Erythroblast (primary cell): ENCODE results near the gene ZNF467.
A peak's percentile ranks its signal among the peaks of the same experiment; 100 is the strongest.

Experiments
- DNase-seq, 2 experiments: peaks; one replicate each; lab custom pipeline; 2025; lab: John Stamatoyannopoulos, UW
- GATA1 ChIP-seq: IDR thresholded peaks from 2 replicates; pipeline ENCODE4 v1.6.1; 2011; ENCODE audit warnings: low read depth, mild to moderate bottlenecking, control low read depth, low read length, moderate library complexity
- POLR2A ChIP-seq: IDR thresholded peaks from 2 replicates; pipeline ENCODE4 v1.6.1; 2011; ENCODE audit warnings: mild to moderate bottlenecking, low read length

The ZNF467 gene

DNA sequence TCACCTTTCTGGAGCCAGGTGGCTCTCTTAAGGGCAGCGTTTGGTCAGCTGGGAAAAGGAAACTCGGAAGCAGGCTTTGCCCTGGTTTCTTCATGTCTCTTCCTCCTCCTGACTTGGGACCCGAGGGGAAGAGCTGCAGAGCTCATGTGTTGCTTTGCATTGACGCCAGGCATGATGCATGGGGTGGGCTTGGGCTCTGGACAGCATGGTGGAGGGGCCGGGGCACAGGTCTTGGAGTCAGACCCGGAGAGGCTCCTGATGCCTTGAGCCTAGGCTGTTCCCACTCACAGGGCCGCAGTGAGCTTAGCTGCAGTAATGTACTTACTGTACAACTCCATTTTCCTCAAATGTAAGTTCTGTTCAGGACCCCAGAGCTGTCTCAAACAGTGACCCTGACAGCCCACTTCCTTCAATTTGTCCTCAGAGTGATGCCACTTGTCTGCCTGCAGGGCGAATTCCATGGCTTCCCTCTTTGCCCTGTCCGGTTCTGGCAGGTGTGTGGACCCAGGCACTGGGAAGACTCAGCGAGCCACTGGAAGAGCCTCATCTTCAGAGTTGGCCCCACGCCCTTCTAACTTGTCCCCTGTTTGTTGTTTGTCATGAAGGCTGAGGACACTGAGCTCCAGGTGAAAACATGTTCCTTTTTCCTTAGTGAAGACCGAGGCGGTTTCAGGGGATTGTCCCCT lies 50.2 kb downstream of the ZNF467 start:
- DNase-seq: no peak
- TF ChIP-seq GATA1 (no peak), POLR2A (no peak)

DNA sequence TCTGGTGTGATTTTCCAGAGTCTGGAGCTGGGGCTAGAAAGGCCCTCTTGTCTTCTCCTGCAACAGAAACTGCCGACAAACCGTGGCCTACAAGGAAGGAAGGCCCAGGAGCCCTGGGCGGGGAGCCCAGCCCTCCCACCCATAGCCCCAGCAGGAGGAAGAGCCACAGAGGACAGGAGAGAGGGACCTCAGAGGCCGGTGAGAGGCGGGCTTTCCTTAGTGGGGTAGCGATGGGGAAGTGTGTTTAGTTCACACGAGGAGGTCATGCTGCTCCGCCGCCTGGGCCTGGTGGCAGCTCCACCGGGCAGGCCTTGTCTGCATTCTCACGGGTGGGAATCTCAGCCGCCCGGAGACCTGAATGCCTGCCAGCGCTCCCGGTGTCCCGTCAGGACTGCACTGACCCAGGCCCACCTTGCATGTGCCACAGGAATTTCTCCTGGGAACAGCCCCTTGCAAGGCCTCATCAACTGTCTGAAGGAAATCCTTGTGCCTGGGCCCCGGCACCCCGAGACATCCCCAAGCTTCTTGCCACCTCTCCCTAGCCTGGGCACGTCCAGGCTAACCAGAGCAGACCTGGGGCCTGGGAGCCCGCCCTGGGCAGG lies 50.9 kb downstream of the ZNF467 start:
- TF ChIP-seq GATA1 (no peak), POLR2A (no peak)

DNA sequence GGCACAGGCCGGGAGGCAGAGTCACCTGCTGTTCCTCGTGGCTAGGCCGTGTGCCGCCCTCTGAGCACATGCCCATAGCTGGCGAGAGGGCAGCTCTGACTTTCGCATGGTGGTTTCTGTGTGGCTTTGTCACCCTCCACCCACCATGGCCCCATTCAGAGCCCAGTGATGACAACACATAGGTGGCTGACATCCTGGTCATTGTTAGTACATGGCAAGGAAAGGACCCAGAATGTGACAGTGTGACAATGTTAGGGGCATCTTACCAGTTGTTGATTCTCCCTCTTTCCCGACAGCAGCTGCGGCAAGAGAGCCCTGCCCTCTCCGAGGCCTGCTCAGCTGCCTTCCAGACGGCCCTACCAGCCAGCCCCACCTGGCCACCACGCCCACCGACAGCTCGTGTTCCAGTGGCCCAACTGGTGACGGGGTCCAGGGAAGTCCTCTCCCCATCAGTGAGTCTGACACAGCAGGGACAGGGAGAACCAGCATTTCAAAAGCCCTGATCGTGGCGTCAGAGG lies 52.2 kb downstream of the ZNF467 start:
- no peak for DNase-seq
- no peak for TF ChIP-seq POLR2A
- TF ChIP-seq GATA1: no peak

More for the DNA sequence above, 50.9 kb downstream of the ZNF467 start:
- no peak for DNase-seq

DNA sequence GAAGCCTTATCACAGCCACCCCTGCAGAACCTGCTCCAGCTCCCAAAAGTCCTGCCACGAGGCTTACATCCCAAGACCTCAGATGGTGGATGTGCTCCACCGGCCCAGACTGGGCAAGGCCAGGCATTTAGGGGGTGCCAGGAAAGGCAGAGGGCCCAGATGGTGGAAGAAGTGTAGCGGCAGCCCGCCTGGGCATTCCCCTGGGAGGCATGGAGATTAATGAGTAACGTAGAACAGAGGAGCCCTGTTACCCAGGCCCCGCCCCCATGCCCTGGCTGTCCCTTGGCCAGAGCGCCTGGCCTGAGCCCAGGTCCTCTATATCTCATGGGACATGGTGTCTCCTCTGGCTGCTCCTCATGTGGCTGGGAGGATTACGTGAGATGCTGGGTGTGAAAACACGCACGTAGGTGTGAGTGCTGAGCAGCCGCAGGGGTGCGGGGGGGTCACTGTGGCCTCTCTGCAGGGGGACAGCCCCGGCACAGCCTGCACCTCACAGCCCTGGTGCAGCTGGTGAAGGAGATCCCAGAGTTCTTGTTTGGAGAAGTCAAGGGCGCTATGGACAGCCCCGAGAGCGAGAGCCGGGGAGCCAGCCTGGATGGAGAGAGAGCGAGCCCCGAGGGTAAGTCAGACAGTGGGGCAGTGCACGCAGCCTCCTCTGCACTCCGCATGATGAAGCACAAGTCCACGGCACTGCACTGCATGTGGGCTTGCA lies 52.9 kb downstream of the ZNF467 start:
- TF ChIP-seq POLR2A: no peak
- no peak for DNase-seq

DNA sequence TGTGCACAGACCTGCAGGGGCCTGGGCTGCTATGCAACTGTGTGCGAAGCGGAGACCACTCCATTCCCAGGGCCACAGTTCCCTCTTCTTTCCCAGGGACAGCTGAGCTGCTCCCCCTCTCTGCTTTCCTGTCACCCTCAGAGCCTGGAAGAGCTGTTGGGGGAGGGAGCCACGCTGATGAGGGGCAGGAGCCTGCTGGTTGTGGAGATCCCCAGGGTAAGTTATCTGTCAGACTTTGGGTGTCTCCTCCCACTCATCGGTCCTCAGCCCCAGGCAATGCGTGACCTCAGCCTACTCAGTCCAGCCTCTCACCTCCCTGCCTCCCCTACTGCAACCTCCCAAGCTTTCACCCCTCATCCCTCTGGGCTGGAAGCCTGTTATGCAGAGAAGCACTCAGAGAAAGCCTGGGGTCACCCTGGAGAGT lies 53.5 kb downstream of the ZNF467 start:
- DNase-seq: peak; percentile 15 to 18
- no peak for TF ChIP-seq GATA1

DNA sequence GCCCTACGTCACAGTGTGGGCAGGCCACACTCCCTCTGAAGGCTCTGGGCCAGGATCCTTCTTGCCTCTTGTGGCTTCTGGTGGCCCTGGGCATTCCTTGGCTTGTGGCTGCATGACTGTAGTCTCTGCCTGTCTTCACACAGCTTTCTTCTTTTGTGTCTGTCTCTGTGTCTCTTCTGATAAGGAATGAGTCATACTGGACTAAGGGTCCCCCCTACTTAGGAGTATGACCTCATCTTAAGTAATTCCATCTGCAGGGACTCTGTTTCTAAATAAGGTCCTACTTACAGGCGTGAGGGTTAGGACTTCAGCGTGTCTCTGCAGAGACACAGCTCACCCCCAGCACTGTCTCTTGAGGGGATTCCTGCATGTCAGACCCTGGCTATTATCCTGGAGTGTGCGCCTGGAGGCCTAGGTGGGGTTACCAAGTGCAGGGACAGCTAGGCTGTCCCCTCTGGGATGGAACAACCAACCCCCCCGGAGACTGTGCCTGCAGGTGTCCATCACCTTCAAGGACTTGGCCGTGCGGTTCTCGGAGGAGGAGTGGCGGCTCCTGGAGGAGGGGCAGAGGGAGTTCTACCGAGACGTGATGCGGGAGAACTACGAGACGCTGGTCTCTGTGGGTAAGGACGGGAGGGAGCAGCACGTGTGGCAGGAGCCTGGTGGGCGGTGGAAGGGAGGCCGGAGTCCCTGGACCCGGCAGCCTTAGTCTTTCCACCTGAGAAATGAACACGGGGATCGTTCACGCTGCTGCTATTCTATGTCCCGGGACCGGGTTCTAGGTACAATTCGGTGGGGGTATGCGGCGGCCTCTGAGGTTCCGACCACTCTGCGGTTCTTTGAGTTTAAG lies 54.1 kb downstream of the ZNF467 start:
- DNase-seq: peak; percentile 34 to 57
- TF ChIP-seq GATA1: no peak
- no peak for TF ChIP-seq POLR2A

DNA sequence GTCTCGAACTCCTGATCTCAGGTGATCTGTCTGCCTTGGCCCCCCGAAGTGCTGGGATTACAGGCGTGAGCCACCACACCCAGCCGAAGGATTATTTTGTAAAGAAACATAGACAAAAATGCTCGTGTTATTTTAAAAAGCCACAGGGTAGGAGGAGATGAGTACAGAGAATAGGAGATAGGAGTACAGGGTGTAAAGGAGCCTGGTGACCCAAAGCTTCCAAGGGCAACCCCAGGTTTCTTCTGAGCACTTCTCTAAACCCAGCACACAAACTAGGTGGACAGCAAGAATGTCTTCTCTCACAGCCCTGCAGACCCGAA lies 54.7 kb downstream of the ZNF467 start:
- TF ChIP-seq POLR2A (no peak), GATA1 (no peak)
- no peak for DNase-seq

DNA sequence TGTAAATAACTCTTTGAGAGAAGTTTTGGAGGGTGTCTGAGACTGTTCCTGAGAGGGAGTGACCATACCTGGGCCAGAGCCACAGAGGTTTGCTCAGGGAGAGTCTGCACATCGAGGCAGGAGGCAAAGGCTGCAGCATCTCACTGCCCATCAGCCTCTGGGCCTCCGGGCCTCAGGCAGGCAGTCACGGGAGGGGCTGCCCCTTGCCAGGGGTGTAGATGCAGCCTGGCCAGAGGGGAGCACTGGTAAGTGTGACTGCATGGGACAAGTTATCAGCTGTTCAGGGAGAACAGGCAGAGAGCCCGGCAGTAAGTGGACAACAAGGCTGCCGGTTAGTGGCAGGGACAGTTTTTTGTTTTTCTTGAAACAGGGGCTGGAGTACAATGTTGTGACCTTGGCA lies 55.9 kb downstream of the ZNF467 start:
- DNase-seq: no peak
- TF ChIP-seq GATA1 (no peak), POLR2A (no peak)

DNA sequence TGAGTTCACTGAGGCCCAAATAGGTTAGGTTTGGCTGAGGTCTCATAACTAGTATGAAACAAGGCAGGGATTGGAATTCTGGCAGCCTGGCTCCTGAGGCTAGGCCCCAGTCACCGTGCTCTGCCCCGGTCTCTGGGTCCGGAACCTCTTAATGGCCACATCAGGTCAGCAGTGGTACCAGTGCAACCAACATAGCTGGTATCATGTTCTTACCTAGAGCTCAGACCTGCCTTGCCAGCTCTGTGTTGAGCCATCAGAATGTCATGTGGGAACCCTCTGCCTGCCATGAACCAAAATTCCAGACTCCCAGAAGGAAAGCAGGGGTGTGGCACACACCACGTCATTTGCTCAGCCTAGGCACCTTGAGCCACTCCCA lies 56.5 kb downstream of the ZNF467 start:
- no peak for DNase-seq
- TF ChIP-seq GATA1 (no peak), POLR2A (no peak)

DNA sequence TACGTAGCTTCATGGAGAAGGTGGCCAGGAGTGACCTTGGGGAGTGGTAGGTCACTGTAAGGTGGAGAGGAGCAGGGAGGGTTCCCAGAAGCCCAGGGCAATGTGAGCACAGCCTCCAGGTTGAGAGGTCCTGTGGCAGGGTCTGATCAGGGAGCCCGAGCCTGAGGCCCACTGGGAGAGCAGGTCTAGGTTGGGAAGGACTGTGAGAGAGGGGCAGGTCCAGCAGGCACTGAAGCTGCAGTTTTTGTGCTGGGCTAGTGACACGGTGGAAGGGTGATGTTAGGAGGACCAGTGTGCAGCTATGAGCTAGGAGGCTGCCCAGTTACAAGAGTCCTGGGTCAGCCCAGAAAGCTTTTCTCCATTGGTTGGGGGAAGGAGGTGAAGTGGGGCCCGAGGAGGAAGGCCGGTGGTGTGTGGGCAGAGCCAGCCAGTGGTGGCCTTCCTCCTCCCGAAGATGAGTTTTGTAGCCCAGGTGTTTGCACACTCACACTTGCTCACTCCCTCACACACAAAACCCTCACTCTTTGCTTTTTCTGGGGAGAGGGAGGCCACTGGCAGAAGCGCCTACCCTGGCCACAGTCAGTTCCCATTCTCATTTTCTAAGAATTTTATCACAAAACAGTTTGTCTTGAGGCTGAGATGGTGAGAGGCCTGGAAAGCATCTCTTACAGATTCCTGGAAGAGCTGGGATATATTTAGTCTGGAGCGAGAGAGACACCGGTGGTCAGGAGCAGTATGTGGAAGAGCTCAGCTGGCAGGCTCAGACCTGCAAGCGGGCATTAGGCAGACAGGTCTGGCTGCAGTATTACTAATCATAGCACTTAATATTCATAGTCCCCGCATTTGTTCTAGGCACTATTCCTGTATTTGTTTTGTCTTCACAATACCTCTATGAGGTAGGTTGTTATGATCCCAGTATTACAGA lies 57.1 kb downstream of the ZNF467 start:
- no peak for DNase-seq
- no peak for TF ChIP-seq GATA1
- TF ChIP-seq POLR2A: no peak

DNA sequence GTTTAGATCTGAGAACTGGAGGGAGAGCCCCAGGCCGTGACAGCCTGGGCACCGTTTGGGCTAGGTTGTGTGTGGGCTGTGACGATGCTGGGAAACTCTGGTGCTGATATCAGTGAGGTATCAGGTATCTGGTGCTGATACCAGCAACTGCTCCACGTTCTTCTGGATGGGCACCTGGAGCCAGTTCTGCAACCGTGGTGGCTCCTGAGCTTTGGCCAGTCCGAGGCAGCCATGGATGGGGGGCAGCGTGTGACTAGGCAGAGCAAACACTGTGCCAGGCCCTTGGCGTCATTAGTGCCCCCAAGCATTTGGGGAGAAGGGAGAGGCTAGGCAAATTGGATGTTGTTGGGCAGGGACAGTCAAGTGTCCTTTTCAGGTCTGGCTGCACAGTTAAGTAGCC lies 57.9 kb downstream of the ZNF467 start:
- TF ChIP-seq GATA1 (no peak), POLR2A (no peak)
- DNase-seq: no peak

DNA sequence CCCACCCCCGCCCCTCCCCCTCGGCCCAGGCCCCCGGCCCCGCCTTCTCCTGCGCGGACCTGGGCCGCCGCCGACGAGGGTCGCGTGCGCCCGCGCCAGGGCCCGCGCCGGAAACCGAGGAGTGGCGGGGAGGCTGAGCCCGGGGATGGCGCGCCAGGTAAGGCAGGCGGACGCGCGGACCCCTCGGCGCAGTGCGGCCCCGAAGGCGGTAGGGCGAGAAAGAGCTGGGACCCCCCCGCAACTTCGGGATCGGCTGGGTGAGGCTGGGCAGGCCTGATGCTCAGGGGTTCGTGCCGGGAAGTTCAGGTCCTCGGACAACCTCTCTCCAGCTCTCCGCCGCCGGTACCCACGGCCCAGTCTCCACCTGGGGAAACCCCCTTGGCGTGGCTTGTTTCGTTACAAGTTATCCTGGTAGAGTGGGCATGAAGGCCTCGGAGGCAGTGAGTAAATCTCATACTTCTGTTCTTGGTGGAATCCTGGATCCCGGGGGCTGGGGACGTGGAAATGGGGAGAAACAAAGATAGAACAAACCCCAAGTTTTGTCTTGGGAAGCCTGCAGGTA lies 58.4 kb downstream of the ZNF467 start:
- TF ChIP-seq GATA1 (no peak), POLR2A (no peak)
- no peak for DNase-seq
